EH (cell line): Measurements from ENCODE around the gene SGMS1.

ENCODE experiments used
- DNase-seq: peaks from one replicate; pipeline ENCODE4 v3.0.0-alpha.2; 2015; ENCODE audit warnings: low read depth

The SGMS1 gene

GRCh38 chr10:50636618-50637579, 13.1 kb upstream of the SGMS1 start:
- DNase-seq: peak; percentile 38

DNA sequence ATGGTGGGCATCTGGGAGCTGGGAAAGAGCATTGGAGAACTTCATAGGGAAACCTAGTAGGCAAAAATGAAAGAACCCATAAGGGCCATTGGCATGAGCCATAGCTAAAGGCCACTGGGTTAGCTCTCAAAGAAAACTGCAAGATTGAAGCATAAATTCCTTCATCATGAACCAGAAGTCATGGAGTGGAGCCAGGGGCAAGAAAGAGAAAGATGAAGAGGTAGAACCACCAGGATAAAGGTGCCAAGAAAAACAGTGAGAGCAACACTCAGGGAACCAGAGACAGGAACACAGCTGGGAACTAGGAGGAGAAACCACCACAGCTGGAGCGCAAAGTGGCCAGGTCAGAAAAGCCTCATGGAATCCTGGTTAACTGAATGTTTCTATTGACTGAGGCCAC, 11.5 kb upstream of the SGMS1 start:
- DNase-seq: peak; percentile 86

- DNase-seq: no peak
These were observed 10.7 kb upstream of the SGMS1 start for GRCh38 chr10:50634479-50634878.

DNA sequence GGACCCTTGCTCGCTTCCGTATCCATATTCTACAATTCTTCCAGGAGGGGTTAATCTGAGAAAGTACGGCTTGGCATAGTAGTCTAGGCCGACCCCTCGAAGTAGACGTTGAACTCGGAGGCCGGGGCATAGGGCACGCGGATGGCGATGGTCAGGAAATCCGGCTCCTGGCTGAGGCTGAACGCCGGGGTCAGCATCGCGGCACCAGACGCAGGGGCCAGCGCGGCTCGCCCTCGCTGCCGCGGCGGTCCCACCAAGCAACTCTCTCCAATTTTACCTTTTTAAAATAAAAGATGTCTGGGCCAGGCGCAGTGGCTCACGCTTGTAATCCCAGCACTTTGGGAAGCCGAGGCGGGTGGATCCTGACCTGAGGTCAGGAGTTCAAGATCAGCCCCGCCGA, 7.3 kb upstream of the SGMS1 start:
- DNase-seq: no peak

DNA sequence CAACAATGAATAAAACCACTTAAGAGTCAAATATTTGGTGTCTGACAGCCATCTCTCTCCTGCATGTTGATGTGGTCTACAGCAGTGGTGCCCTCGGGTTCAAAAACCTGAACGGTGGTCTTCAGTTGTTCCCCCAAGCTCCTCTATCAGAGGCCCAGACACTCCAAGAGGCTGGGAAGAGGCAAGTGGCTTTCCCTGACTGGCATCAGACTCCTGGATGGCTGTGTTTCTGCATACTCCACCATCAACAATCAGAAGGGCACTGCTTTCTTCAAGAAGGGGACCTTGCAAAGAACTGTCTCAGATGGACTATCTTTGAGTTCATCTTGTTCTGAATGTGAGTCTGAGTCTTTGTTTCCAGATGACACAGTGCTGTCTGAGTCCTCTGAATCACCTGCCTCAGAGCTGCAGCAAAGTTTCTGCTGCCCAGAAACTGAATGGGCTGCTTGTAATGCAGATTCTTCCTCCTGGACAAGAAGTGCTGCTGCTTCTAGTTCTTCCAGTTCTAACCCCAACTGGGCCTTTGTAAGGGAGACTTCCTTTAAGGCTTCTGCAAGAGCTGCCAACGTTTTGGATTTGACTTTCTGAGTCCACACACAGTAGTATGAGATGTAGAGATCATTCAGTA, 5.9 kb upstream of the SGMS1 start:
- DNase-seq: no peak

GRCh38 chr10:50627896-50628295, 4.1 kb upstream of the SGMS1 start:
- no peak for DNase-seq

- no peak for DNase-seq
These were observed 3.7 kb upstream of the SGMS1 start for GRCh38 chr10:50627443-50627842.

DNA sequence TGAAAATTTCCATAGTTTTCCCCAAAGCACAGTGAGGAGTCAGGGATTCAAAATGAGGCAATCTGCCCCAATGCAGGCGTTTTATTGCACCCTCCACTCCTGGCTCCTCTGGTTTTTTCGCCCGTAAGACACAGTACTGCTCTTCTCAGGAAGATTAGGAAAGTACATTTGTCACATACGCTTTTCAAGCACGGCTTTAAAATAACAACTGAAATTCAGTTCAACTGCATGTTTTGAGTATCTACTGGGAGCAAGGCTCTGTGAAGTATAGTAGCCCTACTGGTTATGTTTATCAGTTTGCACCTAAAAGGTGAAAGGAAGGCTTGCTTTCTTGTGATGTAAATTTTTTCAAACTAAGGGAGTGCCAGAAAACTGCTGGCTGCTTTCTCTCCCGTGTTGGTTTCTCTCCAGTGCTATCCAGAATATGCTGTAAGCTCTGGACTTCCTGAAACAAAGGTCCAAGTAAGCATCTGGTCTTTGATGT, 1.9 kb upstream of the SGMS1 start:
- DNase-seq: peak; percentile 12

GRCh38 chr10:50624866-50625501, 1.2 kb upstream of the SGMS1 start:
- DNase-seq: peak; percentile 76

- peak; percentile 95 for DNase-seq
These were observed 683 bp upstream of the SGMS1 start for GRCh38 chr10:50624413-50624865.

DNA sequence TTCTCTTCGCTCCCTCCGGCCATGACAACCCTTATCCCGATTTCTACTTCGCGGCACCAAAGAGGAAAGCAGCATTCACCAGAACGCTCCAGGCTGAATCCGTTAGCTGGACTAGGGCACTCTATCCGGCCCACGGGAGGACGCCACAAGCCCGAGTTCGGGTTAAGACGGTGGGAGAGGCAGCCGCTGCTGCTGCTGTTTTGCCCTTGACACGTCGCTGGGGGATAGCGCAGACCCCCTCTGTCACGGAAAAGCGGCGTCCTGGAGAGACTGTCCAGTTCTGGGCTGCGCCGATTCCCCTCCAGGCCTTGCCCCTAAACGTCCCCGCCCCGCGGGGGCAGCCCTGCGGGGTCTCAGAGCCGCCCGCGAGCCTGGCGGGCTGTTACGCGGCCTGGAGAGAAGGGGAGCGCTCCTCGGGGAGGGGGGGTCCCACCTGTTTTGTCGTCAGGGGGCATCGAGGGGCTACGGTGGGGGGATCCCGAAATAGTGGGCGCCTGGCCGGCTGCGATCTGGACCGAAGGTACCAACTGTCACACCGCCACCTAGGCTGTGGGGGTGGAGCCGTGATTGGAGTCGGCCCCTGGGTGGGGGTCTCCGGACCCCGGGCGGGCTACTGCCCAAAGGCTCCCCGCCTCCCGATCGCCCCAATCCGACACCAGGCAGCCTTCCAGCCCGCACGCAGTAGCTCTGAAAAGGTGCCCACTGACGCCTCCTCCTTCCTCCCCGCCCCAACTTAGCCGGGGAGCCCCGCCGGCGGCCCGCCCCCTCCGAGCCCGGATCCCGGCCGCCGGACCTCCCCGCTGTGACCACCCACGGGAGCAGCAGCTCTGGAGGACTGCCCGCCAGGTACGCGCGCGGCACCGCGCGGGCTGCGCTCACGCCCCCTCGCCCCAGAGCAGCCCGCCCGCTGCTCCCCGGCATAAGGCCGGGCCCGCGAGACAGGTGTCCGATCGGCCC, 772 bp downstream of the SGMS1 start:
- DNase-seq: peak; percentile 60

GRCh38 chr10:50621968-50622705, 1.6 kb downstream of the SGMS1 start:
- DNase-seq: peak; percentile 96

- DNase-seq: no peak
These were observed 2.9 kb downstream of the SGMS1 start for GRCh38 chr10:50620899-50621298.

GRCh38 chr10:50619882-50620281, 3.9 kb downstream of the SGMS1 start:
- no peak for DNase-seq

DNA sequence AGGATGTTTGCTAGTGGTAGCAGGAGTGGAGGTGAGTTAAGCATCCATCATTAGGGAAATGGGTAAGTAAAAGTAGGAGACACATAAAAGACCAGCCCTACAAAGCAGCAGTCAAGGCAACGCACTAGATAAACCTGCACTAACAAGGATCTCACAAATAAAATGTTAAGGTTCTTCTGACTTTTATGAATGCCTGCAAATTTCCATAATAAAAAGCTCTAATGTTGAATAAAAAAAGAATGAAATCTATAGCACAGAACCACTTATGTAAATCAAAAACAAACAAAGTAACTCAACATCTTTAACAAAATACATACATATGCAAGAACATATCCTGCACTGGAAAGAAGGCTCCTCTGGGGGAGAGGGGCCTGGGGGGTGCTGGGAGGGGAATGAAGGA, 4.6 kb downstream of the SGMS1 start:
- no peak for DNase-seq

DNA sequence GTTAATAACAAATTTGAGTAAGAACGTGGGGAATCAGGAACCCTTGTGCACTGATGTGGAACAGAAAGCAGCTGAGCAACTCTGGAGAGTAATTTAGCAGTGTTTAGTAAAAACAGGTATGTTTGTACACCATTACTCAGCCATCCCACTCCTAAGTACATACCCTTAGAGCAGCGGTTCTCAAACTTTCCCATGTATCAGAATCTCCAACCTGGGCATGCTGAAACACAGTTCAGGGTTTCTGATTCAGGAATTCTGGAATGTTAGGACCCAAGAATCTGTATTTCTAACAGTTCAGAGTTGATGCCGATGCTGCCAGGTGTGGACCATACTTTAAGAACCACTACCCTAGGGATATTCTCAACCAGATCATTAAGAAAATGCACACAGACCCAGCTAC, 5.1 kb downstream of the SGMS1 start:
- no peak for DNase-seq

GRCh38 chr10:50615658-50616057, 8.1 kb downstream of the SGMS1 start:
- no peak for DNase-seq

DNA sequence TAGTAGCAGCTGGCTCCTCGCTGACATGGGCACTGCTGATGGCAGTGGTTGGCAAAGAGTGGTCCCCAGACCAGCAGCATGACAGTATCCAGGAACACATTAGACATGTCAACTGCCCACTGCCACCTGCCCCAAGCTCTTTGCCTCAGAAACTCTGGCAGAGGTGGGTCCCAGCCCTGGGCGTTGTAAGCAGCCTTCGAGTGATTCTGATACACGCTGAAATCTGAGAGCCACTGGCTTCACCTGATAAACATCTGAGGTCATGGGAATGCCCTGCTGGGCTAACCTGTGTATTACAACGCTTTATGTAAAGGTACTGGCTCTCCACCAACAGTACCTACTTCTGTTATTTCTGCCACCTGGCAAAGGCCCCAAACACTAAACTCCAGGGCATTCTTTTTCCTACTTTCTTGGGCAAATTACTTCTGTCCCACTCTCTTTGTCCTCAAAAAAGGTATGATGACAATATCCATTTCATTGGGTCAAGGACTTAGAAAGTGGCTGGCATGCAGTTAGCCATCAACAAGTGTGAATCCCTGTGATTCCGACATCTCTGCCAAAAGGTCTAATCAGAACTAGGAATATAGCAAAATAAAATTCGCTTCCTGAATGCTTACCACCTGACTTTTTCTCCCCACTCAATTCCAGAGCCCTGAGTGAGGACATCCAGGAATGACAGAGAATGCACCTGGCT, 9.2 kb downstream of the SGMS1 start:
- no peak for DNase-seq

GRCh38 chr10:50613726-50614443, 9.9 kb downstream of the SGMS1 start:
- no peak for DNase-seq
